Testis (tissue), 3 donors: ENCODE measurements around the gene GET4. TPM values are rescaled to one million over a fixed set of nuclear protein-coding genes. Genes with fewer than 3 reads are reported as not detected.

Experiments used
- DNase-seq: peaks from one replicate; pipeline ENCODE4 v3.0.0-alpha.2; 2019
- H3K27ac ChIP-seq, 2 donors: fragments of 200-600 bp; sonication (generic); one replicate each; pipeline ENCODE4 v1.5.1; 2019
- H3K27me3 ChIP-seq: fragments of 200-600 bp; sonication (generic); one replicate; pipeline ENCODE4 v1.5.1; 2019
- H3K36me3 ChIP-seq: fragments of 200-600 bp; sonication (generic); one replicate; pipeline ENCODE4 v1.5.1; 2017; ENCODE audit warnings: low read depth; ENCODE audit errors: missing control alignments
- H3K4me1 ChIP-seq: fragments of 200-600 bp; sonication (generic); one replicate; pipeline ENCODE4 v1.5.1; 2019
- H3K4me3 ChIP-seq, 2 donors: fragments of 200-600 bp; sonication (generic); one replicate each; pipeline ENCODE4 v1.5.1; 2017 to 2019
- H3K9me3 ChIP-seq: fragments of 200-600 bp; sonication (generic); one replicate; pipeline ENCODE4 v1.5.1; 2017
- CTCF ChIP-seq, 3 experiments: fragments of 450-650 bp in 2 of 3; fragments of 200-600 bp in 1 of 3; sonication (generic) in 1 of 3; IDR thresholded peaks; one replicate each; pipeline ENCODE4 v1.5.1; 2016 to 2019; ENCODE audit warnings: antibody characterized with exemption in 3 of 3, mild to moderate bottlenecking in 2 of 3, moderate library complexity in 1 of 3
- POLR2A ChIP-seq: fragments of 450-650 bp; IDR thresholded peaks from one replicate; pipeline ENCODE4 v1.6.1; 2017; ENCODE audit warnings: antibody characterized with exemption, mild to moderate bottlenecking, moderate library complexity
- WGBS, 2 donors: methylation state at CpG; one replicate each; pipeline ENCODE4 v1.1.5; 2018; 5-methylcytosine and 5-hydroxymethylcytosine counted together
- intact Hi-C: fragments of 100-400 bp; cut with DNase I; formaldehyde crosslinking; loops from one replicate; pipeline ENCODE4 v1.15.1; 2023; ENCODE audit warnings: low total_unique reads
- polyA plus RNA-seq: library from polyadenylated mRNA; stranded (reverse); fragments of 350-450 nt; fragmentation: Illumina TruSeq; extraction: RNeasy Lipid Tissue Mini Kit (QIAGEN cat#74804); gene quantifications from one replicate; pipeline ENCODE4 v1.2.3, GENCODE V29; 2014; ENCODE audit warnings: low read depth, low replicate concordance; ENCODE audit not compliant: insufficient read depth
- total RNA-seq, 2 donors: library from RNA; depleted of rRNA; stranded (reverse); fragments of >200 nt; gene quantifications; one replicate each; pipeline ENCODE4 v1.2.3, GENCODE V29; 2016

The GET4 gene
- total and polyA plus RNA-seq, 3 donors from 2014 or later = 89.0 to 141 (median 128) TPM

- WGBS, 2 donors = 79 to 87% methylated on average over 12 of the region's 12 CpGs
- Histone ChIP-seq H3K27ac (peak overlapping the region in 1 of 2 donors; percentile 23), H3K36me3 (no peaks in the 10 kb centered on the region), H3K4me3 (no peak overlapping the region), H3K9me3 (no peaks in the 10 kb centered on the region), H3K4me1 (peaks cover 20% of the 10 kb centered on the region), H3K27me3 (no peaks in the 10 kb centered on the region)
- TF ChIP-seq POLR2A = no peak
- no peak for TF ChIP-seq CTCF (IDR thresholded peaks at IDR 0.05)
- no peak for DNase-seq
- intact Hi-C loops = no loop called here
These were observed 42.1 kb upstream of the GET4 start for GRCh38 chr7:834277-834676.

GRCh38 chr7:835021-835420, 41.3 kb upstream of the GET4 start:
- no peak for DNase-seq
- 94 to 95% methylated on average over 12 of the region's 12 CpGs for WGBS, 2 donors
- H3K27me3 ChIP-seq = no peaks in the 10 kb centered on the region
- no peak overlapping the region for H3K4me3 ChIP-seq
- peaks cover 20% of the 10 kb centered on the region for H3K4me1 ChIP-seq
- intact Hi-C loops = no loop called here
- H3K27ac ChIP-seq = no peak overlapping the region
- no peaks in the 10 kb centered on the region for H3K9me3 ChIP-seq
- TF ChIP-seq POLR2A (no peak), CTCF (IDR thresholded peaks at IDR 0.05) (no peak)
- H3K36me3 ChIP-seq = no peaks in the 10 kb centered on the region

GRCh38 chr7:835485-836401, 40.6 kb upstream of the GET4 start:
- Histone ChIP-seq H3K27me3 (no peaks in the 10 kb centered on the region), H3K9me3 (no peaks in the 10 kb centered on the region), H3K4me1 (peaks cover 17% of the 10 kb centered on the region), H3K4me3 (no peak overlapping the region), H3K27ac (no peak overlapping the region), H3K36me3 (no peaks in the 10 kb centered on the region)
- no peak for TF ChIP-seq CTCF (IDR thresholded peaks at IDR 0.05)
- TF ChIP-seq POLR2A = no peak
- 72 to 79% methylated on average over 27 of the region's 27 CpGs for WGBS, 2 donors
- no peak for DNase-seq
- intact Hi-C loops = no loop called here

GRCh38 chr7:836429-836828, 39.9 kb upstream of the GET4 start:
- Histone ChIP-seq H3K36me3 (no peaks in the 10 kb centered on the region), H3K4me1 (peaks cover 10% of the 10 kb centered on the region)
- intact Hi-C loops = no loop called here

More at GRCh38 chr7:836429-836828, 39.9 kb upstream of the GET4 start:
- TF ChIP-seq CTCF (IDR thresholded peaks at IDR 0.05) (peak in 1 of 3 experiments; percentile 20), POLR2A (no peak)
- WGBS, 2 donors = 67 to 76% methylated on average over 5 of the region's 5 CpGs
- Histone ChIP-seq H3K27ac (no peak overlapping the region), H3K27me3 (no peaks in the 10 kb centered on the region), H3K4me3 (no peak overlapping the region), H3K9me3 (no peaks in the 10 kb centered on the region)
- DNase-seq = peak; percentile 60
